ENCODE results near the gene DIDO1. TPM values are rescaled to one million over a fixed set of nuclear protein-coding genes. Genes with fewer than 3 reads are reported as not detected.
A peak's percentile ranks its signal among the peaks of the same experiment; 100 is the strongest.

The DIDO1 gene
- total and polyA plus RNA-seq, 2 of the 13 experiments (the other 11 are each of a cell fraction or from before 2014, with no cell fraction given): 75.0 to 75.1 TPM

DNA sequence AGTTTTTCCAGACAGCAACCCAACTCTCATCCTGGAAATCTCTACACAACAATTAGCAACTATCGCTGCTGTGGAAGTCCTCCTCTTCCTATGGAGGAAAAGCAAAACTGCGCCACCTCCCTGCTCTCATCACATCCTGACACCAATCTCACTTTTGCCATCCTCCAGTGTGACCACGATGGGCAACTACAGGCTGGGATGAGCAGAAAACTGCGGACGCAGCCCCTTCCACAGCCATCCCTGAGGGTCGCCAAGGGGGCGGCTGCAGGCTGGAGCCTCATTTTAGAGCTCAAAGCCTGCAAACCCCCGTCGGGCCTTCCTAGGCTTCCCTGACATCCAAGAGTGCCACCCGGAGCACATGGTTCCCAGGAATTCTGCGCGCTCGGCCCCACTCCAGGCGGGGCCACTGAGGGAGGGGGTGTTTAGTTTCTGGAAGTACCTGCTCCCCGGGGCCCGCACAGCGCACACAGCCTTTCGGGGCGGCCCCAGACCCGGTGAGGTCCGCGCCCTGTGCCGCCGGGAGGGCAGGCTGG lies 65.8 kb downstream of the DIDO1 start (continued):
- TF ChIP-seq, protein P1, sequence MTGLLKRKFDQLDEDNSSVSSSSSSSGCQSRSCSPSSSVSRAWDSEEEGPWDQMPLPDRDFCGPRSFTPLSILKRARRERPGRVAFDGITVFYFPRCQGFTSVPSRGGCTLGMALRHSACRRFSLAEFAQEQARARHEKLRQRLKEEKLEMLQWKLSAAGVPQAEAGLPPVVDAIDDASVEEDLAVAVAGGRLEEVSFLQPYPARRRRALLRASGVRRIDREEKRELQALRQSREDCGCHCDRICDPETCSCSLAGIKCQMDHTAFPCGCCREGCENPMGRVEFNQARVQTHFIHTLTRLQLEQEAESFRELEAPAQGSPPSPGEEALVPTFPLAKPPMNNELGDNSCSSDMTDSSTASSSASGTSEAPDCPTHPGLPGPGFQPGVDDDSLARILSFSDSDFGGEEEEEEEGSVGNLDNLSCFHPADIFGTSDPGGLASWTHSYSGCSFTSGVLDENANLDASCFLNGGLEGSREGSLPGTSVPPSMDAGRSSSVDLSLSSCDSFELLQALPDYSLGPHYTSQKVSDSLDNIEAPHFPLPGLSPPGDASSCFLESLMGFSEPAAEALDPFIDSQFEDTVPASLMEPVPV (CRISPR knock-in tag; IDR thresholded peaks at IDR 0.05): no peak
- TF ChIP-seq RBM39 (IDR thresholded peaks at IDR 0.05; ENCODE audit: low read depth, low read length, poor library complexity, severe bottlenecking) (no peak), CBX1 (IDR thresholded peaks at IDR 0.05; ENCODE audit: low read depth) (no peak), RFXAP (CRISPR knock-in tag; IDR thresholded peaks at IDR 0.05; ENCODE audit: borderline replicate concordance) (no peak), ZBTB21 (CRISPR knock-in tag; IDR thresholded peaks at IDR 0.05) (no peak), ZNF232 (CRISPR knock-in tag; IDR thresholded peaks at IDR 0.05; ENCODE audit: borderline replicate concordance) (0 out of 2 replicates have a peak, but pooled peaks have one; percentile 54), SIN3A (IDR thresholded peaks at IDR 0.05; ENCODE audit: borderline replicate concordance, low read depth, low read length) (peak; percentile 59; the same call in 1 of the 2 replicates), MYC (CRISPR knock-in tag; IDR thresholded peaks at IDR 0.05; ENCODE audit: borderline replicate concordance) (peak; percentile 68), PAX8 (CRISPR knock-in tag; IDR thresholded peaks at IDR 0.05; ENCODE audit: borderline replicate concordance) (0 out of 2 replicates have a peak, but pooled peaks have one; percentile 3), GPN1 (CRISPR knock-in tag; IDR thresholded peaks at IDR 0.05; ENCODE audit: borderline replicate concordance) (no peak), SALL1 (CRISPR knock-in tag; IDR thresholded peaks at IDR 0.05) (no peak)
- TF ChIP-seq, protein P2, sequence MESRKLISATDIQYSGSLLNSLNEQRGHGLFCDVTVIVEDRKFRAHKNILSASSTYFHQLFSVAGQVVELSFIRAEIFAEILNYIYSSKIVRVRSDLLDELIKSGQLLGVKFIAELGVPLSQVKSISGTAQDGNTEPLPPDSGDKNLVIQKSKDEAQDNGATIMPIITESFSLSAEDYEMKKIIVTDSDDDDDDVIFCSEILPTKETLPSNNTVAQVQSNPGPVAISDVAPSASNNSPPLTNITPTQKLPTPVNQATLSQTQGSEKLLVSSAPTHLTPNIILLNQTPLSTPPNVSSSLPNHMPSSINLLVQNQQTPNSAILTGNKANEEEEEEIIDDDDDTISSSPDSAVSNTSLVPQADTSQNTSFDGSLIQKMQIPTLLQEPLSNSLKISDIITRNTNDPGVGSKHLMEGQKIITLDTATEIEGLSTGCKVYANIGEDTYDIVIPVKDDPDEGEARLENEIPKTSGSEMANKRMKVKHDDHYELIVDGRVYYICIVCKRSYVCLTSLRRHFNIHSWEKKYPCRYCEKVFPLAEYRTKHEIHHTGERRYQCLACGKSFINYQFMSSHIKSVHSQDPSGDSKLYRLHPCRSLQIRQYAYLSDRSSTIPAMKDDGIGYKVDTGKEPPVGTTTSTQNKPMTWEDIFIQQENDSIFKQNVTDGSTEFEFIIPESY (CRISPR knock-in tag; IDR thresholded peaks at IDR 0.05): no peak
- TF ChIP-seq, protein P3, sequence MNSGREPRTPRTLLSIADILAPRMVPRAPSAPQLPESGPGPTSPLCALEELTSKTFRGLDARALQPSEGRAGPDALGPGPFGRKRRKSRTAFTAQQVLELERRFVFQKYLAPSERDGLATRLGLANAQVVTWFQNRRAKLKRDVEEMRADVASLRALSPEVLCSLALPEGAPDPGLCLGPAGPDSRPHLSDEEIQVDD (CRISPR knock-in tag; IDR thresholded peaks at IDR 0.05; ENCODE audit: borderline replicate concordance): no peak
- TF ChIP-seq, protein P4, sequence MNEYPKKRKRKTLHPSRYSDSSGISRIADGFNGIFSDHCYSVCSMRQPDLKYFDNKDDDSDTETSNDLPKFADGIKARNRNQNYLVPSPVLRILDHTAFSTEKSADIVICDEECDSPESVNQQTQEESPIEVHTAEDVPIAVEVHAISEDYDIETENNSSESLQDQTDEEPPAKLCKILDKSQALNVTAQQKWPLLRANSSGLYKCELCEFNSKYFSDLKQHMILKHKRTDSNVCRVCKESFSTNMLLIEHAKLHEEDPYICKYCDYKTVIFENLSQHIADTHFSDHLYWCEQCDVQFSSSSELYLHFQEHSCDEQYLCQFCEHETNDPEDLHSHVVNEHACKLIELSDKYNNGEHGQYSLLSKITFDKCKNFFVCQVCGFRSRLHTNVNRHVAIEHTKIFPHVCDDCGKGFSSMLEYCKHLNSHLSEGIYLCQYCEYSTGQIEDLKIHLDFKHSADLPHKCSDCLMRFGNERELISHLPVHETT (CRISPR knock-in tag; conservative IDR thresholded peaks at IDR 0.05): peak; percentile 38; the same call in 1 of the 2 replicates
- TF ChIP-seq, protein P5, sequence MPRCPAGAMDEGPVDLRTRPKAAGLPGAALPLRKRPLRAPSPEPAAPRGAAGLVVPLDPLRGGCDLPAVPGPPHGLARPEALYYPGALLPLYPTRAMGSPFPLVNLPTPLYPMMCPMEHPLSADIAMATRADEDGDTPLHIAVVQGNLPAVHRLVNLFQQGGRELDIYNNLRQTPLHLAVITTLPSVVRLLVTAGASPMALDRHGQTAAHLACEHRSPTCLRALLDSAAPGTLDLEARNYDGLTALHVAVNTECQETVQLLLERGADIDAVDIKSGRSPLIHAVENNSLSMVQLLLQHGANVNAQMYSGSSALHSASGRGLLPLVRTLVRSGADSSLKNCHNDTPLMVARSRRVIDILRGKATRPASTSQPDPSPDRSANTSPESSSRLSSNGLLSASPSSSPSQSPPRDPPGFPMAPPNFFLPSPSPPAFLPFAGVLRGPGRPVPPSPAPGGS (CRISPR knock-in tag; IDR thresholded peaks at IDR 0.05): no peak
- TF ChIP-seq, protein P6, sequence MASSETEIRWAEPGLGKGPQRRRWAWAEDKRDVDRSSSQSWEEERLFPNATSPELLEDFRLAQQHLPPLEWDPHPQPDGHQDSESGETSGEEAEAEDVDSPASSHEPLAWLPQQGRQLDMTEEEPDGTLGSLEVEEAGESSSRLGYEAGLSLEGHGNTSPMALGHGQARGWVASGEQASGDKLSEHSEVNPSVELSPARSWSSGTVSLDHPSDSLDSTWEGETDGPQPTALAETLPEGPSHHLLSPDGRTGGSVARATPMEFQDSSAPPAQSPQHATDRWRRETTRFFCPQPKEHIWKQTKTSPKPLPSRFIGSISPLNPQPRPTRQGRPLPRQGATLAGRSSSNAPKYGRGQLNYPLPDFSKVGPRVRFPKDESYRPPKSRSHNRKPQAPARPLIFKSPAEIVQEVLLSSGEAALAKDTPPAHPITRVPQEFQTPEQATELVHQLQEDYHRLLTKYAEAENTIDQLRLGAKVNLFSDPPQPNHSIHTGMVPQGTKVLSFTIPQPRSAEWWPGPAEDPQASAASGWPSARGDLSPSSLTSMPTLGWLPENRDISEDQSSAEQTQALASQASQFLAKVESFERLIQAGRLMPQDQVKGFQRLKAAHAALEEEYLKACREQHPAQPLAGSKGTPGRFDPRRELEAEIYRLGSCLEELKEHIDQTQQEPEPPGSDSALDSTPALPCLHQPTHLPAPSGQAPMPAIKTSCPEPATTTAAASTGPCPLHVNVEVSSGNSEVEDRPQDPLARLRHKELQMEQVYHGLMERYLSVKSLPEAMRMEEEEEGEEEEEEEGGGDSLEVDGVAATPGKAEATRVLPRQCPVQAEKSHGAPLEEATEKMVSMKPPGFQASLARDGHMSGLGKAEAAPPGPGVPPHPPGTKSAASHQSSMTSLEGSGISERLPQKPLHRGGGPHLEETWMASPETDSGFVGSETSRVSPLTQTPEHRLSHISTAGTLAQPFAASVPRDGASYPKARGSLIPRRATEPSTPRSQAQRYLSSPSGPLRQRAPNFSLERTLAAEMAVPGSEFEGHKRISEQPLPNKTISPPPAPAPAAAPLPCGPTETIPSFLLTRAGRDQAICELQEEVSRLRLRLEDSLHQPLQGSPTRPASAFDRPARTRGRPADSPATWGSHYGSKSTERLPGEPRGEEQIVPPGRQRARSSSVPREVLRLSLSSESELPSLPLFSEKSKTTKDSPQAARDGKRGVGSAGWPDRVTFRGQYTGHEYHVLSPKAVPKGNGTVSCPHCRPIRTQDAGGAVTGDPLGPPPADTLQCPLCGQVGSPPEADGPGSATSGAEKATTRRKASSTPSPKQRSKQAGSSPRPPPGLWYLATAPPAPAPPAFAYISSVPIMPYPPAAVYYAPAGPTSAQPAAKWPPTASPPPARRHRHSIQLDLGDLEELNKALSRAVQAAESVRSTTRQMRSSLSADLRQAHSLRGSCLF (CRISPR knock-in tag; IDR thresholded peaks at IDR 0.05; ENCODE audit: borderline replicate concordance): no peak

All from HepG2 (cell line).